Small intestine (tissue), 7 donors: ENCODE data around the gene TFCP2L1. TPM values are rescaled to one million over a fixed set of nuclear protein-coding genes. Genes with fewer than 3 reads are reported as not detected.

Experiments used
- DNase-seq, 2 donors: peaks; one replicate each; pipeline versions ENCODE4 v3.0.0 to v3.0.0-alpha.2; 2013
- FAIRE-seq: peaks from 2 replicates; lab custom pipeline; 2012; peaks lifted over from hg19 to GRCh38; lab: Jason Lieb, UNC
- H3K27ac ChIP-seq, 3 donors: one replicate each; pipeline ENCODE4 v1.5.1; 2013; ENCODE audit warnings: low read length in 2 of 3, mild to moderate bottlenecking in 2 of 3, control low read depth in 1 of 3, inconsistent platforms in 1 of 3, low read depth in 1 of 3, moderate library complexity in 1 of 3
- H3K27me3 ChIP-seq, 3 donors: one replicate each; pipeline ENCODE4 v1.6.1; 2013; ENCODE audit warnings: low read length in 3 of 3, inconsistent platforms in 1 of 3; ENCODE audit not compliant: control insufficient read depth in 3 of 3, insufficient read depth in 3 of 3
- H3K36me3 ChIP-seq, 3 donors: one replicate each; pipeline ENCODE4 v1.6.1; 2013; ENCODE audit warnings: low read length in 3 of 3, inconsistent platforms in 1 of 3, low read depth in 1 of 3, mild to moderate bottlenecking in 1 of 3, moderate library complexity in 1 of 3; ENCODE audit not compliant: control insufficient read depth in 3 of 3, insufficient read depth in 2 of 3
- H3K4me1 ChIP-seq, 3 donors: one replicate each; pipeline ENCODE4 v1.6.1; 2013; ENCODE audit warnings: low read length in 2 of 3, inconsistent platforms in 1 of 3, low read depth in 1 of 3, mild to moderate bottlenecking in 1 of 3, moderate library complexity in 1 of 3; ENCODE audit not compliant: control insufficient read depth in 3 of 3, insufficient read depth in 2 of 3
- H3K4me3 ChIP-seq, 3 donors: one replicate each; pipeline ENCODE4 v1.5.1; 2013; ENCODE audit warnings: low read length in 3 of 3, control low read depth in 1 of 3, inconsistent platforms in 1 of 3, low read depth in 1 of 3, mild to moderate bottlenecking in 1 of 3, moderate library complexity in 1 of 3
- H3K9me3 ChIP-seq, 2 donors: one replicate each; pipeline ENCODE4 v1.6.1; 2013; ENCODE audit warnings: low read depth in 1 of 2, low read length in 1 of 2; ENCODE audit not compliant: control insufficient read depth in 2 of 2, insufficient read depth in 1 of 2
- WGBS, 3 donors: extraction: QIAGEN DNeasy Blood & Tissue Kit; methylation state at CpG; one replicate each; pipeline ENCODE4 v1.1.7; 2013; 5-methylcytosine and 5-hydroxymethylcytosine counted together
- polyA plus RNA-seq, 4 donors: library from polyadenylated mRNA; stranded (reverse) in 3 of 4; unstranded in 1 of 4; fragments of 200-250 nt in 3 of 4; fragments of 120-200 nt in 1 of 4; gene quantifications; one replicate each; pipeline versions ENCODE4 v1.2.1 to v1.2.3, GENCODE V29; 2013
- donor health status: healthy with polysubstance abuse.
- donor health status: control.
- donor health status: control.
- donor health status: Bipolar disorder and iron deficiency.
- donor health status: healthy.

TFCP2L1 gene
- polyA plus RNA-seq, 4 donors, result under 0.01 to 0.66 (median 0.37) TPM

GRCh38 chr2:121193185-121193584 lies 91.8 kb downstream of the TFCP2L1 start:
- Histone ChIP-seq H3K27ac (no peak overlapping the region), H3K27me3 (no peaks in the 10 kb centered on the region), H3K9me3 (no peaks in the 10 kb centered on the region), H3K4me1 (no peaks in the 10 kb centered on the region), H3K4me3 (no peak overlapping the region), H3K36me3 (no peaks in the 10 kb centered on the region)
- 87 to 96% (median 91%) methylated on average over 1 of the region's 1 CpG for WGBS, 3 donors
- FAIRE-seq (no peak), DNase-seq (no peak)

- no peaks in the 10 kb centered on the region for H3K9me3 ChIP-seq
- H3K27me3 ChIP-seq, result no peaks in the 10 kb centered on the region
- H3K36me3 ChIP-seq, result no peaks in the 10 kb centered on the region
- no peak overlapping the region for H3K27ac ChIP-seq
- 80 to 92% (median 81%) methylated on average over 8 of the region's 8 CpGs for WGBS, 3 donors
- no peak for DNase-seq
- no peak for FAIRE-seq
- no peaks in the 10 kb centered on the region for H3K4me1 ChIP-seq
- H3K4me3 ChIP-seq, result no peak overlapping the region
Measured at GRCh38 chr2:121192576-121192975, 92.4 kb downstream of the TFCP2L1 start.

DNA sequence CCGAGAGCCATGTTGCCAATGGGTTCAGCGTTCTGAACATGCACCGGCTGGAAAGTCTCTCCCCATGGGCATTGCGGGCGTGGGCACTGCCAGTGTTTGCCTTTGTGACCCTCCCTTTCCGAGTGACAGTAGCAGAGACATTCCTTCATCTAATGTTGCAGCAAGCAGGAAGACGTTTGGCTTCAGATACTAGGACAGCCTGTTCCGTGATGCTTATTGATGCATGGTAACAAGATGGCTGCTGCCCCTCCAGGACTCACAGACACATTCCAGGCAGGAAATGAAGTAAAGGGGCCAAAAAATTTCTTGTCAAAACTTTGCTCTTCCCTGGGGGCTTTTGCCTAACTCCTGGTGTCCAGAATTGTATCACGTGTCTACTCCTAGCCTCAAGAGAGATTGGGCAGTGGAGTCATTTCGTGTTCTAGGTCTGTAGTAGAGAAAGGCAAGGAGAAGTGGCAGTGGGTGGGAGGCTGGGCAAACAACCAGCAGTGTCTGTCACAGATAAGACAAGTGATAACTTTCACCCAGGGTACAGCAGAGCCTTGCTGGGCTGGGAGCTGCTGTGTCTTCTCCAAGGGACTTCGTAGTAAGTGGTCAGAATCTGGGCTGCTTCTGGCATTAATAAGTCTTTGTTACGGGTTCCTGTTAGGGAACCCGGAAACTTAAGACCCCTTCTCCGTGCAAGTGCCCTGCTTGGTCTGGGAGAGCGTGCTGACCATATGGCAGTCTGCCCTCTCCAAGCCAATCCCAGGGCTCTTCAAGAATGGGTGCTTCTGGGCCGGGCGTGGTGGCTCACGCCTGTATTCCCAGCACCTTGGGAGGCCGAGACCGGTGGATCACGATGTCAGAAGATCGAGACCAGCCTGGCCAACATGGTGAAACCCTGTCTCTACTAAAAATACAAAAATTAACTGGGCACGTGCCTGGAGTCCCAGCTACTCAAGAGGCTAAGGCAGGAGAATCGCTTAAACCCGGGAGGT lies 93.5 kb downstream of the TFCP2L1 start:
- Histone ChIP-seq H3K27ac (no peak overlapping the region), H3K4me3 (no peak overlapping the region), H3K9me3 (no peaks in the 10 kb centered on the region), H3K4me1 (no peaks in the 10 kb centered on the region), H3K36me3 (no peaks in the 10 kb centered on the region), H3K27me3 (no peaks in the 10 kb centered on the region)
- FAIRE-seq (no peak), DNase-seq (no peak)
- 83 to 86% (median 83%) methylated on average over 25 of the region's 25 CpGs for WGBS, 3 donors

DNA sequence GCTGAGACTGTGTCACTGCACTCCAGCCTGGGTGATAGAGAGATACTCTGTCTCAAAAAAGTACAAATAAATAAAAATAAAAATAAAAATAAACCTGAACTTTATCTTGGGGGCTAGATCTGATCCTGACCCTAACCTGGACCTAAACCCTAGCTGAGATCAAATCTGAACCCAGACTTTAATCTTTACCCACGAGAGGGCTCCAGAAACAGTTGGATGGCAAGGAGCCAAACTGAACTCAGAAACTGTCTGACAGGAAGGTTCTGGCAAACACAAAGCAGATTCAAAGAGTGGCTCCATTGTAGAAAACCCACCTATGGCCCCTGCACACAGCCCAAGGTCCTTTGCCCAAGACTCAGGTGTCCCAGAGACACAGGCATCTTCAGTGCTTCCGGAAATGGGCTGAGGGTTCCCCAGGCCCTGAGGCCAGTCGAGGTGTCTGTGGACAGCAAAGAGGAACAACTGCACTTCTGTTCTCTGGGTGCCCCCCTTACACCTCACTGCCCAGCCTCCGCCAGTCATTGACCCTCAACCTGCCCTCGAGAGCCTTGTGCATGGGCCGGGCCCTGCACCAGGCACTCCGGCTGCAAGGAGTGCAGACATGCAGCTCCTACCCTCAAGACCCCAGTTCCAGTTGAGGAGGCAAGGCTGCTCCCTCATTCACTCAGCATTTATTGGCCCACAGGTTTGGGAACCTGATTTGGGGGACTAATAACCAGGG lies 95.2 kb downstream of the TFCP2L1 start:
- FAIRE-seq, result no peak
- 57 to 66% (median 58%) methylated on average over 7 of the region's 7 CpGs for WGBS, 3 donors
- peak in 1 of 2 donors; percentile 59 for DNase-seq

DNA sequence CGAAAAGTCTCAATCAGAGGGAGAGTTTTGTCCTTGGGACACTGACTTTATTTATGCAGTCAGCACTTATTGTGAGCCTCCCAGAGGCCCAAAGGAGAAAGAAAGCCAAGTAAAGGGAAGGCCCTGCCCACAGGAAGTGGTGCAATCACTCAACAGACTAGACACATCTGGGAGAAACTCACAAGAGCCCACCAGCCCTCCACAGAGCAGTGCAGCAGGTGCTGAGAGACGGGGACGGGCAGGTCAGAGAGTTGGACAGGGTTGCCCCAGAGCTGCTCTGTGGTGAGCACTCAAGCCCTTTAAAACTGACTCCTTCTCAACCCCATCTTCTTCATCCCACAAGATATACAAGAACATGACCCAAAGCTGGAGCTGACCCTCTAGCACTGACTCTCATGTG lies 96.0 kb downstream of the TFCP2L1 start:
- 70 to 79% (median 77%) methylated on average over 3 of the region's 3 CpGs for WGBS, 3 donors
- FAIRE-seq (no peak), DNase-seq (no peak)
- H3K27ac ChIP-seq, result no peak overlapping the region
- H3K9me3 ChIP-seq, result no peaks in the 10 kb centered on the region
- no peaks in the 10 kb centered on the region for H3K27me3 ChIP-seq
- H3K36me3 ChIP-seq, result no peaks in the 10 kb centered on the region
- no peak overlapping the region for H3K4me3 ChIP-seq
- H3K4me1 ChIP-seq, result no peaks in the 10 kb centered on the region

More for the DNA sequence above, 95.2 kb downstream of the TFCP2L1 start:
- Histone ChIP-seq H3K27ac (no peak overlapping the region), H3K27me3 (no peaks in the 10 kb centered on the region), H3K4me1 (no peaks in the 10 kb centered on the region), H3K36me3 (no peaks in the 10 kb centered on the region), H3K9me3 (no peaks in the 10 kb centered on the region), H3K4me3 (no peak overlapping the region)

- Histone ChIP-seq H3K9me3 (no peaks in the 10 kb centered on the region), H3K36me3 (no peaks in the 10 kb centered on the region), H3K27ac (no peak overlapping the region), H3K27me3 (no peaks in the 10 kb centered on the region), H3K4me1 (no peaks in the 10 kb centered on the region), H3K4me3 (no peak overlapping the region)
- 65 to 76% (median 67%) methylated on average over 6 of the region's 6 CpGs for WGBS, 3 donors
- FAIRE-seq (no peak), DNase-seq (no peak)
Measured at GRCh38 chr2:121187982-121188411, 97.0 kb downstream of the TFCP2L1 start.

DNA sequence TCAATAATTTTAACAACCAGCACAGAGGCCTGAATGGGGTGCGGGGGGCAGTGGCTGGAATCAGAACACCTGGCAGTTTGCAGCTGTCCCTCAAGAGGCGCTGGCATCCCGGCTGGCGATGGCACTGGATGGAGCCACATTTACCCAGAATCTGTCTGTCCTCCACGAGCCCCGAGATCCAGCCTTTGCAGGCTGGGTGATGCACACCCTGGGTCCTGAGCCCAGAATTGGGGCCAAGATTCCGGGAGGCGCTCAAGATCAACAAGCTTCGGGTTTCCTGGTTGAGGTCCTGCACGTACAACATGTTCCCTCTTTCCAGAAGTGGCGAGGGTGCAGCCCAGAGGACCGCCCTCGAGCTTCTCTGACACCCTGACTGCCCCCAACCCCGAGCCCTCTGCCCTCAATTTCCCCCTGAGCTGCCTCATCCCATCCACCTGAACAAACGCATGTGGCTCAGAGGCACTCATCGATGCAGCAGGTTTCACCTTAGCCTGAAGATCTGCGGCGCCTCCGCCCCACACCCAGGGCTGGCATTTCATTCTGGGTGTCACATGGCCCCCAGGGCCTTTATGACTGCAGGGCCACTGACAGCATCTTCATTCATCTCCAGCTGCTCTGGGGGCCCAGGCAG lies 97.5 kb downstream of the TFCP2L1 start:
- 88 to 90% (median 88%) methylated on average over 18 to 19 of the region's 19 CpGs for WGBS, 3 donors
- Histone ChIP-seq H3K36me3 (no peaks in the 10 kb centered on the region), H3K27me3 (no peaks in the 10 kb centered on the region), H3K4me3 (no peak overlapping the region), H3K27ac (no peak overlapping the region), H3K9me3 (no peaks in the 10 kb centered on the region), H3K4me1 (no peaks in the 10 kb centered on the region)
- FAIRE-seq, result no peak
- DNase-seq, result no peak

DNA sequence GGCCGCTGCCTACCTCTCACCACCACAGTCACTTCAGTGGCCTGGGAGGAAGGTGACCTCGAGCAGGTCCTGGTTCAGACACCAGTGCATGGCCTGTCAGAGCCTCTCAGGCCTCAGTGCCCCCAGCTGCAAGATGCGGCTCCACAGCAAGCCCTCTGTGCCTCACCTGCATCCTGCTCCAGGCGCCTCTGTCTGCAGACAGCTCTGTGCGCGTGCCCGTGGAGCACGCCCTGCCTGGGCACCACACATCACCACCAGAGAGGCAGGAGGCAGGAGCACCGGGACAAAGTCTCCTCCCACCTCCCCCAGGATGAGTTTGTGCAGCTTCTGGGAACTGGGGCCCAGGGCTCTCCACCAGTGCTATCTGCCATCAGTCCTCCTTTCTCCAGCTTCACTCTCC lies 98.7 kb downstream of the TFCP2L1 start:
- no peak for FAIRE-seq
- WGBS, 3 donors, result 72 to 80% (median 78%) methylated on average over 9 of the region's 9 CpGs
- Histone ChIP-seq H3K4me1 (no peaks in the 10 kb centered on the region), H3K27ac (no peak overlapping the region), H3K9me3 (no peaks in the 10 kb centered on the region), H3K4me3 (no peak overlapping the region), H3K27me3 (no peaks in the 10 kb centered on the region), H3K36me3 (no peaks in the 10 kb centered on the region)
- no peak for DNase-seq
